Fibroblast of skin of scalp (primary cell): Measurements from ENCODE around the gene CYGB. TPM values are rescaled to one million over a fixed set of nuclear protein-coding genes. Genes with fewer than 3 reads are reported as not detected.
A peak's percentile ranks its signal among the peaks of the same experiment; 100 is the strongest.

Source experiments
- DNase-seq: peaks from one replicate; pipeline ENCODE4 v3.0.0-alpha.2; 2013
- polyA plus RNA-seq, 2 experiments: library from polyadenylated mRNA; unstranded; fragments of 120-200 nt; gene quantifications; one replicate each; pipeline ENCODE4 v1.2.1, GENCODE V29; 2013; ENCODE audit not compliant: insufficient read length in 2 of 2

Gene CYGB
- 11.4 TPM for polyA plus RNA-seq (2013, experiment 1 of 2; ENCODE audit: insufficient read length)
- polyA plus RNA-seq (2013, experiment 2 of 2; ENCODE audit: insufficient read length) = 8.9 TPM

DNA sequence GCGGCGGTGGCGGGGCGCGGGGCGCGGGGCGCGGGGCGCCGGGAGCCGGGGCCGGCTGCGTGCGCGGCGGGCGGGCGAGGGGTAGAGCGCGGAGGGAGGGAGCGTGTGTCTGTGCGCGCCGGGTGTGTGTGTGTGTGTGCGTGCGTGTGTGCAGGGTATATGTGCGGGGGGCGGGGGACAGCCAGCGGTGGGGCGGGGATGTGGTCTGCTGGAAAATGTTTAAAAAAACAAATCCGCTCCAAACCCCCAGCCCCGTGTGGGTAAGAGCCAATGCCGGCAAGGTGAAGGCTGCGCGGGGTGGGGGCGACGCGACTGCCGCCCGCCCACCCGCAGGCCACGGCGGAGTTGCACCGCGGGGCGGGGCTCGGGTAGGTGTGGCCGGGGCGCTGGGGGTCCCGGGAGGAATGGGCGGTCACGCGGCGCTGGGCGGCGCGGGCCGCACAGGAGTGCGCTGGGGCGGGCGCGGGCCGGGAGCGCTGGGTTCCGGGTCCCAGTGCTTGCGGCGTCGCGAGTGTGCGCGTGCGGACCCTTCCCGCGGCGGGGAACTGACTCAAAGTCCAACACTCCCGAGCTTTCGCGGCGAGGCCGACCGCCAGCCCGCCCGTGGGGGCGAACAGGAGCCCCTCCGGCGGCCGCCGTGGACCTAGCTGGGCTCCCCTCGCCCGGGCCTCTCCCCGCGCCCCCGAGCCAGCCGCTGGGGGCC lies at the start of gene CYGB:
Gene CYGB (minus strand): TSS at position 132 of the 703 bp plus-strand sequence. CDS start 167 bp downstream, outside the sequence.
- DNase-seq = peak; percentile 43

DNA sequence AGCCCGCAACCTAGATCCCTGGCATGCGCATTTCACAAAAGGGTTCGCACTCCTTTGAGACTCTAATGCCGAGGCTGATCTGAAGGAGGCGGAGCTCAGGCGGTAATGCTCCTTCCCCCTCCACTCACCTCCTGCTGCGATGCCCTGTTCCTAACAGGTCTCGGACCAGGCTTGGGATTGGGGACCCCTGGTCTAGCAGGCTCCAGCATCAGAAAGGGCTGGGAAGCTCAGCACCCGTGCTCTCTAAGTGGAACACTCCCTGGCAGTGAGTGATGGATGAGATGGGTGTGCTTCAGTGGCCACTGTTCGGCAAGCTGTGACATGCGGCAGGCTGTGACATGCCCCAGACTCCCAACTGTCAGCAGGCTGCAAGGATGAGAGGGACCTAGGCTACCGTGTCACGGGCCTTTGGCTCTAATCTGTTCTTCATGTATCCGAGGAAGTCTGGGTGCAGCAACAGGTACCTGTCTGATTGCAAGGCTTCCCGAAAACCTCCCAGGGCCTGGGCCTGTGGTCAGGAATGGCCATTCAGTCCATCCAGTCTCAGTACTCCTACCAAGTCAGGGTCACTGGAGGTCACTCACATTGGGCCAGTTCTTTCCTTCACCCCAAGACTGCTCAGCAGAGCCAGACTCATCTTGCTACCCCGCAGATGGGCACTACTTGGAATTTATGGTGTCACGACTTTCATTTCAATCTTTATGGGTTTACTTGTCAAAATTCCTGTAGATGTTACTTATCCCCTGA lies 49.4 kb upstream of the CYGB start:
- no peak for DNase-seq

DNA sequence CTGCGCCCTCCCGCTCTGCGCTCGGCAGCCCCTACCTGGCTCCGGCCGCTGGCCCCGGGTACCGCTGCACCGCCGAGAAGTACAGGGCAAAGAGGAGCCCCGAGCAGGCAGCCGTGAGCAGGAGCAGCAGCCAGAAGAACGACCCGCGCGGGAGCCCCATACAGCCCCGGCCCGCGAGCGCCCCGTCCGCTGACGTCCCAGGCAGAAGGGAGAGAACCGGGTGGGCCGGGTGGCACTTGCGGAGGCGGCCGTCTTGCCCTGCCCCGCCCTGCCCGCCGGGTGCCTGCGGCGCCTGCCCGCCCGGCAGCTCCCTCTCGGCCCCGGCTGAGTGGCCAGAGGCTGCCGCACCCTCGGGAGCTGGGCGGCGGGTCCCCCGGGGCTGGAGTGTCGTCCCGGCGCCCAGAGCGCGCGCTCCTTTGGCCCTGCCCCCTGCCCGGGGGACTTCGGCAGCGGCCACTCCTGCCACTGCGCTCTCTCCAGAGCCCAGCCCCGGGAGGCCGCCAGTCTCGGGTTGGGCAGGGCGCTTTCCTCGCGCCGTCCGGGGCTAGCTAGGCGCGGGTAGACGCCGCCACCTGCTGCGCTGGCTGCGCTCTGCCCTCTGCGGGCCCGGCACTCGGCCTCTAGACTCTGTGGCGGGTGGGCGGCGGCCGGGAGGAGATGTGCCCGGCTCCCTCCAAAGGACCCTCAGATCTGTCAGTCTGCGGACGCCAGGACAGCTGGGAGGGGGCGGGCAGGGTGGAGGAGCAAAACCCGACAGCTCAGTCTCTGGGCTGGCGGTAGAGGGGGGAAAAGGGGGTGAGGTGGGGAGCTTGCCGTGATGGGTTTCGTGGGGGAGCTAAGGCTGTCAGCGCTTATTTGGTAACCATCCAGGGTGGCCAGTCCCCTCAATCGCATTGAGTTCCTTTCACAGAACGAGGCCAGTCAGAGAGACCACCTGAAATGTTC lies 48.4 kb upstream of the CYGB start, which contains the start of gene ST6GALNAC2:
Gene ST6GALNAC2 (minus strand): TSS at position 212 of the 945 bp plus-strand sequence. CDS start 52 bp downstream, at position 160.
- DNase-seq = peak; percentile 27

DNA sequence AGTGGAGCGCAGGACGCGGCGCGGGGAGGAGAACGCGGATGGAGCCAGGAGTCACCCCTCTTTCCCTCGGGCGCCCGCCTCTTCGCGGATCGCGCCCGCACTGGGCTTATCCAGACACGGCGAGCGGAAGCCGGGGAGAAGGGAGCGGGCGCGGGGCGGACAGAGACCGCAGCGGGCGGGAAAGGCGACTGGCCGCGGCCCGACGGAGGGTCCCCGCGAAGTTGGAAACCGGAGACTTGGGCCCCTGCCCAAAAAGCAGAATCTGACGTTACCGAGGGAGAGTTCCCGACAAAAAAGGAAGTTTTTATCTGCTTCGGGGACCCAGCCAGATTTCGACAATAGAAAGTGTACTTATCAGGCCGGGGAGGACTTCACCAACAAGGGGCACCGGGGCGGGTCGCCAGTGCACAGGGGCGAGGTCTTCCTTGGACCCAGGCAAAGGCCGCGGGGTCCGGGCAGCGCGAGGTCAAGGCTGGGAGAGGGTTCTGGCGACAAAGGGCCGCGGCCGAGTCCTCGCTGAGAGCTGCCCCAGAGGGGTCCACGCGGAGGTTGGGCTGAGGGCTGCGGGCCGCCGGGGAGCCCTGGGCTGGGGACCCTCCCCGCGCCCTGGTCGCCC lies 47.6 kb upstream of the CYGB start:
- DNase-seq = no peak

DNA sequence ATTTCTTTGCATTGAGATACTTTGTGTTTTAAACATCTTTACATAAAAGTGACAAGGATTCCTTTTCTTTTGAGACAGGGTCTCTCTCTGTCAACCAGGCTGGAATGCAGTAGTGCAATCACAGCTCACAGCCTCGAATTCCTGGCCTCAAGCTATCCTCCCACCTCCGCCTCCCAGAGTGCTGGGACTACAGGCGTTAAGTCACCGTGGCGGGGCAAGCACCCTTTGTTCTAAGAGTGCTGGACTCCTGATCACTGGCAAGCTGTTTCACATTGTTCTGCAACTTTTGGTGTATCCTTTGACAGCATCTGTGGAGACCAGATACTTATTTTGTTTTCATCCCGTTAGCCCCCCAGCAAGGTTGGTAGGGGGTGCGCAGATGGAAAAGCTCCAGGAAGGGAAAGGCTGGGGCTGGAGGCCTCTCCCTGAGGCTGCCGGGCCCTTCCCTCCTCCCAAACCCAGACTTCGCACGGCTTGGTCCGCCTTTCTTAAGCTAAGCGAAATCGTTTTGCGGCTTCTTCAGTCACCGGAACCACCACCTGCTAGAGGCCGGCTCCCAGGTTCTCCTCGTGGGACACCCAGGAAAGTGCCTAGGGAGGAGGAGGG lies 47.0 kb upstream of the CYGB start:
- DNase-seq = no peak

DNA sequence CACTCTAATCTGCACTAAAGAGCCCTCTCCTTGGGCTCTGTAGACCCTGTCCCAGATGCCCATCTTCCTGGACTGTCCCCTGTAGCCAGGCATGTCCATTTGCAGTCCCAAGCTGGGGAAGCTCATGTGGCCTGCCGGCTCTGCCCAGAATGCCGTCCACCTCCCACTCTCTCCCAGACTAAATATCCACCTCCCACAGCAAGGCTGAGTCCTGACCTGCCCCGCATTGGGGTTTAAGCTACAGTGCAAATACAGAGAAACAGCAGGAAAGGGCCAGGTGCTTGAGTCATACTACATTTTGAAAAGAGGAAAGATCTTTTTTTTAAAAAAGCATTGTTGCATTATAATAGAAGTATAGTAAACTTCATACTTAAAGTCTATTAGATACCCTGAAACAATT lies 45.2 kb upstream of the CYGB start:
- DNase-seq = no peak

DNA sequence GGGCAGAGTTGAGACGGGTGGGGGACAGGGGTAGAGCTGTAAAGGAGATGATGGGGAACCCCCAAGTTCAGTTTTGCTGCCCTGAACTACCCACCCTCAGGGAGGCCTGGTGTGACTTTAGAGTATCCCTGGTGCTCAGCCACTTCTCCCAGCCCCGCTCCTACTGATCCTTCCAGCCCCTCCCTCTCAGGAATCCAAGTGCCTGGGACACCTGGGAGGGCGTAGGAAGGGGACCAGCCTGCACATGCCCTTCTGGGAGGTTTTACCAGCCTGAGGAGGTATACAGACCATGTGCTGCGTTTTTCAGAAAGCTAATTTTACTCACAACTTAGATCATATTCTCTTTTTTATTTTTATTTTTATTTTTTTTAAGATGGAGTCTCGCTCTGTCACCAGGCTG lies 44.0 kb upstream of the CYGB start:
- DNase-seq = no peak

DNA sequence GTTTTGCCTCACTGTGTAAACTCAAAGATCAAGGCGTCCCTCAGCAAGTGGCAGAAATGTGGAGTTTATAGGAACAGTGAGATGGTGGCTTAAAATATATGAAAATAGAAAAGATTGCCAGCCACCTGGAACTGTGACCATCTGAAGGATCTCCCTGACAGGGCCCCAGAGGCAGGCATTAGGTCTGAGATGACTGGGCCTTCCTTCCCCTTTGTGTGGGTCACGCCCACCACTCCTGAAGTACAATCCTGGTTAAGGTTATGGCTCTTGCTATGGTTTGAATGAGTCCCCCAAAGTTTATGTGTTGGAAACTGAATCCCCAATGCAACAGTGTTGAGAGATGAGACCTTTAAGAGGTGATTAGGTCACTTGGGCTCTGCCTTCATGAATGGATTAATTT lies 41.8 kb upstream of the CYGB start:
- DNase-seq = no peak

DNA sequence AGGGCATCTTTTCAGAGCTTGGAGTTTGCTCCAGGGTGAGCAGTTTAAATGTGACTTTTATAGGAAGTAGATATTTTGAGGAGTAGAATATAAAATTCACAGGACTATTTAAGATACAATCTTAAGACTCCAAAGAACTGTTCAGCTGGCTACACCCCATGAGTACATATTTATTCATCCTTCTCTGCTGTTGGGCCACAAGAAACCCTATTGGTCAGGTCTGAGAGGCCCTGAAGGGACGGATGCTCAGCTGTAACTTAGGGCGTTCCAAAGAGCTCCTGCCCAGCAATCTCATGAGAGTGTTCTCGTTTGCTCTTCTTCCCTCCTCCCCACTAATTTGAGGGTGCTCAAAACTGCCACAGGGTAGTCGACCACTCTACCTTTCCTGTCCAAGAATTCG lies 40.9 kb upstream of the CYGB start:
- no peak for DNase-seq

DNA sequence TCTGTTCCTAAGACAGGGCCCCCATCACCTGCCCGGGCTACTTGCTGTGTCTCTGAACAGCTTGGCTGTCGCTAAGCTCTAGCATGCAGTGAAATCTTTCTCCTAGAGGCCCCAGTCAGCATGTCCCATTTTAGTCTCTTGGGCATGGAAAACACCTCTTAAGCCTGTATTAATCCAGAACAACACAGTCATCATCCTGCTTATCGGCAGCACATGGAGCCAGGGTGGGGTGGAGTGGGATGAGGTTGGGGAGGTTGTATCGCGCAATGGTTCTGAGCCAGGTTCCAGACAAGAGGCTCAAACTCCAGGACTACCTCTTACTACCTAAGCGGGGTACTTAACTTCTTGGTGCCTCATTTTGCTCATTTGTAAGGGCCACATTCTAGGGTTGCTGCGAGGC lies 40.4 kb upstream of the CYGB start:
- DNase-seq = no peak

DNA sequence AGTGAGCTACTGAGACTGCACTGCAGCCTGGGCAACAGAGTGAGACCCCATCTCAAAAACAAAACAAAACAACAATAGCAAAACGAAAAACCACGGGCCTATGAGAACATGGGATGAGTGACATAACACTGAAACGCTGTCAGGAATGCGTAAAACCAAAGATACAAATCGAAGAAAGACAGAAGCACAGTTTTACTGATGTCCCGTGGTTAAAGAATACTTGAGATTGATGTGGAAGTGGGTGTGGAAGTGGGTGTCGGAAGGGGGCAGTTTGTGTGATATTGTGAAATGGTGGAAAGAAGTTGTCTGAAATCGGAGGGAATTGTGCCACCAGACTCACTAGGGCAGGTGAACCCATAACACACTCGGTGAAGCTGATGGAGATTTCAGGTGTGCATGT lies 38.7 kb upstream of the CYGB start:
- DNase-seq = no peak

DNA sequence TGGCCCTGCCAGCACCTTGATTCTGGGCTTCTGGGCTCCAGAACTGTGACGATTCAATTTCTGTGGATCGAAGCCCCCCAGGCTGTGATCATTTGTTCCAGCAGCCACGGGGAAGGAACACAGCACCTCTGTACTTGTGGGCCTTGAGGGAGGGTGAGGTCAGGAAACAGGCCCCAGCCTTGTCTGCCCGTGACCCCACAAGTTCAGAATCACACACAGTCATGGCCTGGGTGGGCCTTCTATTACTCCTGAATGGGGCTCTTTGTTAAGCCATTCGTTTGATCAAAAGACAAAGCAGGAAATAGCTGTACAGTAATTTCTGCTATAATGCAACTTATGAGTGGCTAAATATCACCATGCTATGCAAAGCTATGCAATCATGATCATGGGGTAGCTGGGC lies 38.1 kb upstream of the CYGB start:
- no peak for DNase-seq

DNA sequence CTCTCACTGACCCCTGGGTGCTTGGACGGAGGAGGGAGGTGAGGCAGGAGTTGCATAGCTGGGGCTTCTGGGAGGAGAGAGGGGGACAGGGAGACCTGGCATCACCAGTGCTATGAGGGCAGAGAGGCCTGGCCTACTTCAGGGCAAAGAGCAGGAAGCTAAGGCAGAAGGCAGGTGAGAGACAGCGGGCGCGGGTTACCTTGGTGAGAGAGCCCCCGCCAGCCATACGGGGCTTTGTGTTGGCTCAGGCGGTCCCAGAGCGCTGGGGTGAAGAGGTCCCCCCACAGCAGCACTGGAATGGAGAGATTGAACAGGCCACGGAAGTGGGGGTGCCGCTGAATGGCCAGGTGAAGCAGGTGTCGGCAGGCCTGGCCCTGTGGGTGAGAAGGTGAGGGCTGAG lies 36.7 kb upstream of the CYGB start:
- no peak for DNase-seq

DNA sequence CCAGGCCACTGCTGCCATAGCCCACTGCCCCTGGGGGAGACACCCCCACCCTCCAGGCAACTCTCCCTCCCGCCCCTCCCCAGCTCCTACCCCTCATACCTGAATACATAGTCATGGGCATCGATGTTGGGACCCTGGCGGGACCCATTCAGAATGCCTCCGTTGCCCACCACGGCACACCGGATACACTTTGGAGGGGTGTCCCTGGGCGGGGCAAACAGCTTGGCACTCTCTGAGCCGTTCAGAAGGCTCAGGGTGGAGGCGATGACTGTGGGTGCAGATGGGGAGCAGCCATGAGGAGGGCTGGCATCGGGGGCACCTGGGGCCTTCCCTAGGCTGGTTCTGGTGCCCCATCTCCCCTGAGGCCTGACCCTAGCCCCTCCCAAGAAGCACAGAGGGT lies 35.6 kb upstream of the CYGB start:
- DNase-seq = no peak

DNA sequence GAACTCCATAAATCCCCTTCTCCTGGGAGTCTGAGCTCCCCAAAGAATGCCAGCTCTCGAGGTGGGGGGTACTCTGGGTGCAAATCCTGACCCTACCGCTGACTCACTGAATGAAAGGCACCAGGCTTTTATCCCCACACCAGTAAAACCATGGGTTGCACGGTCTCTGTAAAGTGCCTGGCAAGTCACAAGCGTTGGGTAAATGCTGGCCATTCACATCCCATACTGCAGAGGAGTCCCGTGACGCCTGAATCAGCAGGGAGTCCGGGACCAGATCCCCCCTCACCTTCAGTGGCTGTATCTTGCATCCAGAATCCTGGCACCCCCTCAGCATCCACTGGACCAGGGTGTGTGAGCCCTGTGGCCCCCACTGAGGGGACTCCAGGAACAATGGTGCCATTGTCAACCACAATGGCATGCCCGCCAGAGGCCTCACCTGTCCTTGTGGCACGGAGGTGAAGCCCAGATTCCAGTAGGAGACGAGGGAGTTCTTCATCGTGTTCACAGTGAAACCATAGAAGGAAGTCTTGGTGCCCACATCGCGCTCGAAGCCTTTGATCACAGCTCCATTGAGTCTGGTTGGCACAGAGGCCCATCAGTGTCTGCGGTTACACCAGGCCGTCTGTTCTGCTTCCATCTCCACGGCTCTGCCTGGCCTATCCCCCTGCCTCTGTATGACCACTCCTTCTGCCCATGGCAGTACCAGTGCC lies 34.8 kb upstream of the CYGB start:
- no peak for DNase-seq

DNA sequence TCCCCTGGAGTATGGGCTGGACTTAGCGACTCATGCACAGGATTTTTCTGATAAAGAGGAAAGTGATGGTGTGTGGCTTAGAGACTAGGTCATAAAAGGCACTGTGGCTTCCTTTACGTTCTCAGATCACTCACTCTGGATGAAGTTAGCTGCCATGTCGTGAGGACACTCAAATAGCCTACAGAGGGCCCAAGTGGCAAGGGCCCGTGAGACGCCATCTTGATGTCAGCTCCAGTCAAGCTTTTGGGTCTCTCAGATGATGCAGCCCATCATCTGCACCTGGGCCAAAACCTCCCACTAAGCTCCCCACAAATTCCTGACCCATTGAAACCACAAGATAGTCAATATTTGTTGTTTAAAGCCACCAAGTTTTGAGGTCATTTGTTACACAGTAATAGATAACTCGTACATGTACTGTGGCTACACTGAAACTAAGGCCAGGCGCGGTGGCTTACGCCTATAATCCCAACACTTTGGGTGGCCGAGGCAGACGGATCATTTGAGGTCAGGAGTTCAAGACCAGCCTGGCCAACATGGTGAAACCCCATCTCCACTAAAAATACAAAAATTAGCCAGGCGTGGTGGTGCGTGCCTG lies 33.5 kb upstream of the CYGB start:
- DNase-seq = no peak

DNA sequence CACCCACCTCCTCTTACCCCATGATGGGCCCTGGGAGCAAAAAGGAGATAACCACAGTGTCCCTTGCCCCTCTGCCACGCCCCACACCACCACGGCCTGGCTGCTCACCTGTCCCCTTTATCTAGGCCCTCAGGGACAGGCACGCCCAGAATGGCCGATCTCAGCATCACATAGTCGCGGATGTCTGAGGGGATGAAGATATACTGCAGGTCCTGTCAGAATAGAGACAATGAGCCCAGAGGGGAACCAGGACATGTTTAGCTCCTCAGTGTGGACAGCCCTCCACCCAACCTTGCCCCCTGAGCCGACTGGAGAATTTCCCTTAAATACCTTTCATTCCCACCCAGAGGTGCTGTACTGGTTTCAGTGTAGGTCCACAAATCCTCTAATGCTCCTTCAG lies 32.9 kb upstream of the CYGB start:
- DNase-seq = no peak

DNA sequence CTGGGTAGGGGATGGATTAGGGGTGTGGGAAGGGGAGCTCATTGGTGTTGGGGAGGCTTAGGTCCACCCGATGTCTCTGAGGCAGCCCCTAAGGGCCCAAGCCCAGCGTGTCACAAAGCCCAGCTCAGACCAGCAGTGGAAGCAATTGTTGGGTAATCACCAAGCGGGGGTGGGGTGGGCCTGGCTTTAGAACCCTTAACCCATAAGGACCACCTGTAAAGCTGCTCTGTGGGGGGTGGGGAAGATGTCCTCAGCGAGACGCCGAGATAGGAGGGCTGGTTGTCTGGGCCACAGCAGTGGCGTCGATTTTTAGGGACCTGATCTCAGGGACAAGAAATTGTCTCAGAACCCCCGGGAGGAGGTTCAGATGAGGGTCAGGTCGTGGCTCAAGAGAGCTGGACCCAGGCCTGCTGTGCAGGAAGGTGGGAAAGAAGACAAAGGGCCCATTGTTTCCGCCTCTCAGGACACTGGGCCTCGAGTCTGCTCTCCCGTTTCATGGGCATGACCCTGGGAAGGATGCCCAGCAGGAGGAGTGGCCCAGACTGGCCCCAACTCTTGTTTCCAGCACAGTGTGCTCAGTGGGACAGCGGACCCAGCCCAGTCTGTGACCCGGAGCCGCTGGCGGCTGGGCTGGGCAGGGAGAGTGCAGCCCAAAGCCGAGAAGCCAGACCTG lies 32.2 kb upstream of the CYGB start:
- no peak for DNase-seq

DNA sequence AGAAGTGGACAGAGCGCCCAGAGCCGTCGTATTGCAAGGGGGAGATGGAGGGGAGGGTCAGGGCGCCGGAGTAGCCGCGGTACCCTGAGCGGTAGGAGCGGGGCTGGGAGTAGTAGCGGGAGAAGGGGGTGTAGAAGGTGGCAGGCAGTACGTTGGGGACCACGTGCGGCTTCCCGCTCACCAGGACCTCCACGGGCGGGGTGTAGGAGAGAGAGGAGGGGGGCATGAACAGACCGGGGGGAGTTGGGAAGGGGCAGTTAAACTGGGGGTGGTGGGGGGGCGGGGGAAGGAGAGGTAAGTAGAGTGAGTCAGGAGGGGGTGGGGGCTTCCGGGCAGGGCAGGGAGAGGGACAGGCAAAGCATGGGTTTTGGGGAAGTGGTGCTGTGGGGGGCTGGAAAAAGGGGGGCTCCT lies 31.3 kb upstream of the CYGB start:
- DNase-seq = no peak
